ENCODE data around the gene VSX2. TPM values are rescaled to one million over a fixed set of nuclear protein-coding genes. Genes with fewer than 3 reads are reported as not detected.

Gene VSX2
- total RNA-seq, 2 donors from 2014 or later = not detected

GRCh38 chr14:74299061-74299545 is 59.9 kb downstream of the VSX2 start:
- H3K27ac ChIP-seq = peak overlapping the region; percentile 2
- no peak overlapping the region for H3K4me3 ChIP-seq
- H3K4me1 ChIP-seq = no peaks in the 10 kb centered on the region
- no peaks in the 10 kb centered on the region for H3K27me3 ChIP-seq
- intact Hi-C loops (cut with DNase I) = no loop called here
- no peaks in the 10 kb centered on the region for H3K9me3 ChIP-seq
- no peak overlapping the region for H3K9ac ChIP-seq (ENCODE audit: low read depth in 2 of 2, low read length in 2 of 2)
- no peak for TF ChIP-seq CTCF (IDR thresholded peaks at IDR 0.05)
- H3K36me3 ChIP-seq = no peaks in the 10 kb centered on the region
- DNase-seq = peak; percentile 29

GRCh38 chr14:74301594-74302151 is 62.4 kb downstream of the VSX2 start:
- H3K9ac ChIP-seq (ENCODE audit: low read depth in 2 of 2, low read length in 2 of 2) = peak overlapping the region; percentile 80 to 83
- H3K4me1 ChIP-seq = no peaks in the 10 kb centered on the region
- DNase-seq = peak; percentile 31
- peak overlapping the region; percentile 96 for H3K4me3 ChIP-seq
- no peaks in the 10 kb centered on the region for H3K27me3 ChIP-seq
- TF ChIP-seq CTCF (IDR thresholded peaks at IDR 0.05) = no peak
- intact Hi-C loops (cut with DNase I) = no loop called here
- peak overlapping the region; percentile 75 for H3K27ac ChIP-seq
- no peaks in the 10 kb centered on the region for H3K9me3 ChIP-seq
- no peaks in the 10 kb centered on the region for H3K36me3 ChIP-seq

- Histone ChIP-seq H3K9ac (ENCODE audit: low read depth in 2 of 2, low read length in 2 of 2) (peak overlapping the region; percentile 80 to 83), H3K4me3 (peak overlapping the region; percentile 96), H3K9me3 (no peaks in the 10 kb centered on the region), H3K27ac (peak overlapping the region; percentile 75), H3K36me3 (no peaks in the 10 kb centered on the region), H3K27me3 (no peaks in the 10 kb centered on the region), H3K4me1 (no peaks in the 10 kb centered on the region)
- intact Hi-C loops (cut with DNase I) = no loop called here
- TF ChIP-seq CTCF (IDR thresholded peaks at IDR 0.05) = peak; percentile 26
- DNase-seq = no peak
Observed at GRCh38 chr14:74302152-74302628, 62.9 kb downstream of the VSX2 start.

GRCh38 chr14:74302634-74303569 is 63.7 kb downstream of the VSX2 start, which contains the start of gene ABCD4:
Gene ABCD4 (minus strand): TSS chr14:74302934. CDS start chr14:74302912, 22 bp downstream.
- H3K4me3 ChIP-seq = peak within 1 kb of the TSS; percentile 96
- H3K4me1 ChIP-seq = no peaks in the 10 kb centered on the region
- peak; percentile 46 for TF ChIP-seq CTCF (IDR thresholded peaks at IDR 0.05)
- H3K27ac ChIP-seq = peak within 1 kb of the TSS; percentile 75
- H3K27me3 ChIP-seq = no peaks in the 10 kb centered on the region
- no peaks in the 10 kb centered on the region for H3K9me3 ChIP-seq
- H3K36me3 ChIP-seq = no peaks in the 10 kb centered on the region
- intact Hi-C loops (cut with DNase I) = no loop called here
- DNase-seq = peak; percentile 97
- peak within 1 kb of the TSS; percentile 80 to 83 for H3K9ac ChIP-seq (ENCODE audit: low read depth in 2 of 2, low read length in 2 of 2)

- Histone ChIP-seq H3K4me1 (no peaks in the 10 kb centered on the region), H3K36me3 (no peaks in the 10 kb centered on the region), H3K9me3 (no peaks in the 10 kb centered on the region), H3K4me3 (no peak overlapping the region), H3K9ac (ENCODE audit: low read depth in 2 of 2, low read length in 2 of 2) (no peak overlapping the region), H3K27me3 (no peaks in the 10 kb centered on the region), H3K27ac (no peak overlapping the region)
- no peak for DNase-seq
- intact Hi-C loops (cut with DNase I) = no loop called here
- no peak for TF ChIP-seq CTCF (IDR thresholded peaks at IDR 0.05)
Observed at GRCh38 chr14:74308695-74309094, 69.4 kb downstream of the VSX2 start.
